ENCODE results near the gene SPTAN1.

GRCh38 chr9:128556276-128556675 lies 3.9 kb downstream of the SPTAN1 start:
- TF ChIP-seq CTCF (IDR thresholded peaks at IDR 0.05) (no peak), POLR2A (IDR thresholded peaks at IDR 0.05) (no peak)

Data from gastroesophageal sphincter (tissue), 3 donors.